HG02943 (cell line): ENCODE measurements around the gene CCL17.

ENCODE experiments used
- ATAC-seq: cut with Tn5 transposase; IDR thresholded peaks from one replicate; pipeline ENCODE4 v1.9.1; 2021; ENCODE audit warnings: mild to moderate bottlenecking, low read depth, moderate library complexity; ENCODE audit not compliant: unreplicated experiment

Gene CCL17

GRCh38 chr16:57377080-57377841, 27.3 kb upstream of the CCL17 start:
- ATAC-seq, result peak; percentile 65

GRCh38 chr16:57379579-57379978, 25.0 kb upstream of the CCL17 start:
- no peak for ATAC-seq

- no peak for ATAC-seq
These were observed 23.7 kb upstream of the CCL17 start for GRCh38 chr16:57380671-57381462.

GRCh38 chr16:57381791-57382534, 22.6 kb upstream of the CCL17 start:
- ATAC-seq, result no peak

- ATAC-seq, result no peak
These were observed 21.9 kb upstream of the CCL17 start for GRCh38 chr16:57382535-57383275.

GRCh38 chr16:57383276-57384247, 21.0 kb upstream of the CCL17 start:
- ATAC-seq, result no peak

- no peak for ATAC-seq
These were observed 20.1 kb upstream of the CCL17 start for GRCh38 chr16:57384248-57385070.

GRCh38 chr16:57385083-57385482, 19.5 kb upstream of the CCL17 start:
- no peak for ATAC-seq

GRCh38 chr16:57386381-57386951, 18.1 kb upstream of the CCL17 start:
- no peak for ATAC-seq

GRCh38 chr16:57387598-57388354, 16.8 kb upstream of the CCL17 start:
- ATAC-seq, result no peak

- no peak for ATAC-seq
These were observed 16.0 kb upstream of the CCL17 start for GRCh38 chr16:57388359-57389086.

- no peak for ATAC-seq
These were observed 15.5 kb upstream of the CCL17 start for GRCh38 chr16:57389087-57389468.

GRCh38 chr16:57390636-57391295, 13.8 kb upstream of the CCL17 start:
- ATAC-seq, result no peak

GRCh38 chr16:57391300-57391699, 13.3 kb upstream of the CCL17 start:
- ATAC-seq, result no peak

- ATAC-seq, result no peak
These were observed 12.9 kb upstream of the CCL17 start for GRCh38 chr16:57391708-57392107.

GRCh38 chr16:57392694-57393093, 11.9 kb upstream of the CCL17 start:
- no peak for ATAC-seq
